Activated CD4-positive, CD25-positive, alpha-beta regulatory T cell (primary cell): ENCODE results near the gene ZFPL1.
A peak's percentile ranks its signal among the peaks of the same experiment; 100 is the strongest.
"Not testable (repeated sequence)": the region's sequence is repeated elsewhere in the genome, so short reads cannot be mapped to it uniquely, and the experiment has no call there.

Experiments
- DNase-seq, 4 experiments: peaks; one replicate each; lab custom pipeline; 2025; lab: John Stamatoyannopoulos, UW

ZFPL1 gene

DNA sequence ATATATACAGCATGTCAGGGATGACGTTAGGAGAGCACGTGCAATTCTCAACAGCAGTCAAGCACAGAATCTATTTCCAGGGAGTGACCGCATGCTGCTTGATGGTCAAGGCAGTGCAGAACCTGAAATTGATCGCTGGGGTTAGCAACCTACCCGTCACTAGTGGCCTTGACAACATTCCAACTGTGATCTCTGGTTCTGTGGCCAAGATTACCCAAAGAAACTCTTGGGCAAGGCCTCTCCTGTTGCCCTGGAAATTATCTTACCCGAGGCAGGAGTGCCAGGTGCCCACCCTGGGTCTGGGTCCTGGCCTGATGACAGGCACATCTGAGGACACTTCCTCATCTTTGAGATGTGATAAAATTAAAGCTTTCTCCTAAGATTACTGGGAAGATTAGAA, 29.8 kb downstream of the ZFPL1 start:
- DNase-seq, result no peak

- DNase-seq, result no peak
Measured at GRCh38 chr11:65114538-65115171, 30.6 kb downstream of the ZFPL1 start.

GRCh38 chr11:65115361-65116082, 31.5 kb downstream of the ZFPL1 start:
- no peak for DNase-seq

DNA sequence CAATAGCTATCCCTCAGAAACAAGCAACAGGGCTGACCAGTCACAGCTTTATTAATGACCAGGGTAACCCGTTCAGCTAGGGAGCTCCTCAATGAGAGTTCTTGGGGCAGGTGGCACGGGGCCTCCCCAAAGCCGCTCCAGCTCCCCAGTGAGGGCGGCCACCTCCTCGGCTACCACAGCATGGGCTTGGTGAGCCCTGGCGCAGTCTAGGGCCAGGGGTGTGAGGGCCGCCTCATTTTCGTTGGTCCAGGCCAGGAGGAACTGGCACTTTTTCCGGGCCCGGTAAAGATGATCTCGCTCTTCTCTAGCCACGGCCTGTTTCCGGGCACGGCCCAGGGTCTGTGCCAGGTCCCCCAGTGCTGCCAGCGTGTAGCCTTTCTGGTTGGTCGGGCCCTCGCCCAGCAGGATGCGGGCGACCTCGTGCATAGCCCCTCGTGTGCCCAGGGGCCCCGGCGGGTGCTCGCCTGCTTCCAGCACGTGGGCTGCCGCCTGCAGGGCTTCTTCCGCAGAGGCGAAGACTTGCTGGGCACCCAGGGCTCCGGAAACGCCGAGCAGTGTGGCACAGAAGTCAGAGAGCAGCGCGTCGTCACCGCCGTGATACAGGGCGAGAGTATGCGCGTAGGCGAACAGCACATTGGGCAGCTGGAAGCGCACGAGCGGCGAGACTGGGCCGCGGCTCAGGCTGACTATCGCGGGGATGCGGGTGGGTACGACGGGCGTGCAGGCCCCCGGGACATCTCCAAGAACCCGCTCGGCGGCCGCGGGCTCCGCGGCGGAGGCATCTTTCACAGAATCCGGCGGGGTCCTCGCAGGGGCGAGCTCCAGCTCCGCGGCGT, 32.6 kb downstream of the ZFPL1 start:
- peak in 3 of 4 experiments; percentile 32 to 39 (median 39) for DNase-seq

GRCh38 chr11:65117206-65118096, 33.4 kb downstream of the ZFPL1 start, which contains the start of gene ZNHIT2:
ZNHIT2 (minus strand) TSS chr11:65117701; CDS start chr11:65117653, 48 bp downstream.
- peak; percentile 99 to 100 (median 99) for DNase-seq

DNA sequence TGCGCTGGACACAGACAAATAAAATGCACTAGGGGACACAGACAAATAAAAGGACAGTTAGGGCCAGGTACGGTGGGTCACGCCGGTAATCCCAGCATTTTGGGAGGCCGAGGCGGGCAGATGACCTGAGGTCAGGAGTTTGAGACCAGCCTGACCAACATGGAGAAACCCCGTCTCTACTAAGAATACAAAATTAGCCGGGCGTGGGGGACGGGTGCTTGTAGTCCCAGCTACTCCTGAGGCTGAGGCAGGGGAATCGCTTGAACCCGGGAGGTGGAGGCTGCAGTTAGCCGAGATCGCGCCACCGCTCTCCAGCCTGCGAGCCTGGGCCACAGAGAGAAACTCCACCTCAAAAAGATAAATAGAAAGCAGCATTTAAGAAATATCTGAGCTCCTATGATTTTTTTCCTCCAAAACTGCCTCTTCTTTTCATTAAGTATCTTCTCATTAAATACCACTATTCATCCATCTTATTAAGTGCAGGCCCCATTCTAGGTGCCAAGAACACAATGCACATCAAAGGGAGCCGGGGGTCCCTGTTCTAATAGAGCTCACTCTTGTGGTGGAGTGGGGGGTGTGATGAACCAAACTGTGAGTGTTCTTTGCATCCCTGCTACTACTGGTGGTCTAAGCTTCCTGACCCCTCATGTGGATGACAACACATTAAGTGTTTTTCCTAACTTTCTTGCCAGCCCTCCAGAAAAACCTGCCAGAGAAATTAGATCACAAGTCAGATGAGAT, 34.2 kb downstream of the ZFPL1 start:
- no peak for DNase-seq

DNA sequence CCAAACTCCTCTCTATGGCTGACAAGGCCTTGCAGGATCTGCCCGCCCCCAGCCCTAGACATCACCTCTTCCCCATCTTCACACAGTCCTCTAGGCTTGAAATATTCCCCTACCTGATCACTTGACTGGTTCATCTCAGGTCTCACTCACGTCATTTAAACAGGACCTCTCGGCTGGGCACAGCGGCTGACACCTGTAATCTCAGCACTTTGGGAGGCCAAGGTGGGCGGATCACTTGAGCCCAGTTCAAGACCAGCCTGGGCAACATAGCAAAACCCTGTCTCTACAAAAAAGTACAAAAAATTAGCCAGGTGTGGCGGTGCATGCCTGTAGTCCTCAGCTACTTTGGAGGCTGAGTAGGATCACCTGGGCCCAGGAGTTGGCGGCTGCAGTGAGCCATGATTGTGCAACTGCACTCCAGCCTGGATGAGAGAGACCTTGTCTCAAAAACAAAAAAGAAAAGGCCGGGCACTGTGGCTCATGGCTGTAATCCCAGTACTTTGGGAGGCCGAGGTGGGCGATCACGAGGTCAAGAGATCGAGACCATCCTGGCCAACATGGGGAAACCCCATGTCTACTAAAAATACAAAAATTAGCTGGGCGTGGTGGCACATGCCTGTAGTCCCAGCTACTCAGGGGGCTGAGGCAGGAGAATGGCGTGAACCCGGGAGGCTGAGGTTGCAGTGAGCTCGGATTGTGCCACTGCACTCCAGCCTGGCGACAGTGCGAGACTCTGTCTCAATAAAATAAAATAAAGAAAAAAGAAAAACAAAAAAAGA, 35.1 kb downstream of the ZFPL1 start:
- DNase-seq, result not testable (repeated sequence)

- DNase-seq, result no peak
Measured at GRCh38 chr11:65119670-65119995, 35.6 kb downstream of the ZFPL1 start.

GRCh38 chr11:65120831-65121230, 36.8 kb downstream of the ZFPL1 start:
- no peak for DNase-seq

- DNase-seq, result no peak
Measured at GRCh38 chr11:65121447-65121864, 37.4 kb downstream of the ZFPL1 start.

DNA sequence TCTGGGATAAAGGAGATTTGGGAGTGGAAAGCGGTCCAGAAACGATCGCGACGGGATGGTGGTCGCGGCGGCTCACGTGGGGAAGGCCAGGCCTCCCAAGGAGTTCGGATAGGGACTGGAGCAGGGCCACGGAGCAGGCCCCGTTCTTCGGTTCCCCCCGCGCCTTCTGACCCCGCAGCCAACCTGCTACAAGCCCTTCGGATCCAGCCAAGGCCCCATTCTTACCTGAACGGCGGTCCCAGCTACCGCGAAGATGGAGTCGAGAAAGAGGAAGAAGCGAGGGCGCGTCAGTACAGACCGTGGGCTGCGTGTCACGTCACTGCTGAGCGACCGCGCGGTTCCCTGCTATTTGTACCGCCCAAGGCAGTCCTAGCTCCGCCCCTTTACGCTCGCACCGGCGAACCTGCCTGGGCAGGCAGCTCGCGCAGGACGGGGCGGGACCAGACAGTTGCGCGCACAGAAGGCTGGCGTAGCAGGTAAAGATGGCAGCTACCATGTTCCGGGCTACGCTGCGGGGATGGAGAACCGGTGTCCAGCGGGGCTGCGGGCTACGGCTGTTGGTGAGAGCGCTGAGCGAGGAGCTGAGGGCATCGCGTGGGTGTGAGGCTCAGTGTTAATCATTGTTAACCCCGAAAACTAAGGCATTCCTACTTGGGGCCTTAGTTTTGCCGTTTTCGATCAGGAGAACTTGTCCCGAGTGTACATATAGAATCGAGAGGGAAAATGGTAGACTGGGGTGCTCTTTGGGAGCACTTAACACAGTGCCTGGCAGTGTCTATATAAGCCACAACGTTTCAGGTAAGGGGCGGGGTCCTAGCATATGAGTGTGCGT, 38.1 kb downstream of the ZFPL1 start, which contains the start of the genes FAU and MRPL49:
FAU (minus strand) TSS at position 270 of the 832 bp plus-strand sequence. CDS start 321 bp downstream, outside the sequence.
MRPL49 (plus strand) TSS at position 457 of the 832 bp plus-strand sequence; CDS start at position 483, 26 bp downstream.
- DNase-seq, result peak; percentile 94 to 99 (median 97)

GRCh38 chr11:65124480-65125196, 40.6 kb downstream of the ZFPL1 start:
- DNase-seq, result no peak

DNA sequence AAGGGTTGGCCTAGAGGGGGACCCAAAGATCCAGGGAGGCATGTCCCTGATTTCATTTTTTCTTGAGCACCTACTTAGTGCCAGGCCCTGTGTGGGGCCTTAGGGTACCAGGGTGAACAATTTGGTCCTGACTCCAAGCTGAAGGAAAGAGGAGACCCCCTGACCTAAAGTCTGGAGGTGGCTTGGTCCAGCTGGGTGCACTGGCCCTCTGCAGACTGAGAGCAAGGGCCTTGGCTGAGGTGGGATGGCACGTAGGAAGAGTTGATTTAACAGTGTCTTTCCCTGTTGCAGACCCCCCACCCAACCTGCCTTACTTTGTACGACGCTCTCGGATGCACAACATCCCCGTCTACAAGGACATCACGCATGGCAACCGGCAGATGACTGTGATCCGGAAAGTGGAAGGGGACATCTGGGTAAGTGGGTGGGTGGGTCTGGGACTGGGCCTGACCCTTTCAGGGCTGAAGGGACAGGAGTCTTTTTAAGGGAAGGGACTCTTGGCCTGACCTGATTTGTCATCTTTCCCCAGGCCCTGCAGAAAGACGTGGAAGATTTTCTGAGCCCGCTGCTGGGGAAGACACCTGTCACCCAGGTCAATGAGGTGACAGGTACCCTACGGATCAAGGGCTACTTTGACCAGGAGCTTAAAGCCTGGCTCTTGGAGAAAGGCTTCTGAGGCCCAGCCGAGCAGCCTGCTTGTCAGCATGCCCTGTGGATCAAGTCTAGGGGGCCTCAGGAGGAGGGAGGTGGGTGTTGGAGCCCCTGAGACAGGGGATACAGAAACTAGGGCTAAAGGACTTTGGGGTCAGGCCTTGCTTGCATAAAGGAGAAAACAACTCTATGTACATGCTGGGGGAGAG, 41.4 kb downstream of the ZFPL1 start:
- no peak for DNase-seq

GRCh38 chr11:65126624-65127274, 42.7 kb downstream of the ZFPL1 start:
- no peak for DNase-seq

DNA sequence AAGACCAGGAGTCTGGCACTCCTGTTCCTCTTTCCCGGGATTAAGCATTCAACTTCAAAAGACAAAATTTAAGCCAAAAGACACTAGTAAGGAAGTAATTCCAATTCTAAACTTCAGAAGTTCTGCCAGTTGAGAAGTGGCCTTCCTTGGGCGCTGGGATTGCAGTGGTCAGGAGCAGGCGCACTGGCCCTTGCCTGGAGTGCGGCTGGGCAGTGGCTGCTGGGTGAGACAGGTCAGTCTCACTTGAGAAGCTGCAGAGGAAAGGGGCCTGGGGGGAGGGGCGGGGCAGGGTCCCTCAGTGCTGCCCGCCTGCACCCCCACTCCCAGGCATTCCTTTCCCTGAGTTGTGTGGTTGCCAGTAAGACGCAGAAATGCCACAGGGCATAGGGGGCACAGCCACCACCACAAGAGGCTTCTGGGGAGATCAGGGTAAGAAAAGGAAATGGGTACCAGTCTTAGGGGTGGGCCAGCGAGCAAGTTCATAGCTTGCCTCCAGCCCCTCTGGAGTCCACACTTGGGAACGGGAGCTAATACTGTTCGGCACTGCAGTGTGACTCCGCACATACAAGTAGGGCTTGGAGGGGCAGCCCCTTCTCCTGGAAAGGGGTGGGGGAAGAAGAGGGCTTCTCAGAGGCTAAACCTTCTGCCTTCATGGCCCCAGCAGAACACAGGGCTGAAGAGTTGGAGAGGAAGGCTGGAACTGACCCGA, 43.6 kb downstream of the ZFPL1 start:
- DNase-seq, result no peak
